ENCODE results near the gene CASP6.

CASP6 gene

DNA sequence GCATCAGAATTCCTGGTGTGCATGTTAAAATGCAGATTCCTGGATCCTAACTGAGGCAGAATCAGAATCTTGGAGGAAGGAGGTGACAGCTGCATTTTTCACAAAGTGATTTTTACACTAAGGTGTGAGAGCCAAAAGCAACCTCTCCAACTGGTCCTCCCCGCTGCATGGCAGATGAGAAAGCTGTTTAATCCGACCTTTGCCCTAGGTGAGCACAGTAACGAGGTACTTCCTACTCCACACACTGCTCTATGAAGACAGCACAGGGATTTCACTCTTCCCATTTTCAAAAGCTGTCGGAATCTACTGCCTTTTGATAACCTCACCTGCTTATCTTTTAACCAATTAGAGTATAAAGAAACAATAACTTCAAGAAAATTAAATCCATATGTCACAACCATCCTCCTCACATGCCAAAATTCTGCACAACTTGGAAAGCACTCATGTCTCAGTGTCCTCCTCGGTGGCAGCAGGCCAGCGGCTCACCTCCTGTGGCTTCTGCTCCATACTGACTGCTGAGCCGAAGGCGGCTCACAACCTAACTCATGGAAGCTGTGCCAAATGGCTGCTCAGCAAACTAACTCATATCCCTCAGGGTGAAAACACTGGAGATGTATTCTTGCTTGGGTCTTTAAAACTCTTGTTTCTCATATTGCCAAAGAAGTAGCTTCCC, 3.6 kb downstream of the CASP6 start:
- Histone ChIP-seq H3K9ac (ENCODE audit: low read length) (no peak overlapping the region), H3K56ac (ENCODE audit: low read length) (no peak overlapping the region), H3K4ac (ENCODE audit: low read depth, low read length) (no peak overlapping the region), H3K79me2 (ENCODE audit: control insufficient read depth, insufficient read depth, low read length) (no peaks in the 10 kb centered on the region), H2BK15ac (replicated peaks; ENCODE audit: low read depth) (no peak overlapping the region), H3K36me3 (ENCODE audit: control insufficient read depth, insufficient read depth, low read length) (no peaks in the 10 kb centered on the region), H3K4me3 (ENCODE audit: low read length) (no peak overlapping the region), H3K4me1 (ENCODE audit: control insufficient read depth, low read depth, low read length) (no peaks in the 10 kb centered on the region), H3K4me2 (ENCODE audit: low read length) (no peak overlapping the region), H3K79me1 (ENCODE audit: low read length) (peaks cover 4% of the 10 kb centered on the region), H3K18ac (ENCODE audit: low read length) (no peak overlapping the region), H2AK5ac (ENCODE audit: low read length) (no peak overlapping the region), H3K27me3 (ENCODE audit: insufficient read depth, low read length, poor library complexity) (no peaks in the 10 kb centered on the region), H2BK120ac (ENCODE audit: low read depth, low read length) (no peak overlapping the region), H3K27ac (ENCODE audit: low read depth, low read length) (no peak overlapping the region), H3K23ac (ENCODE audit: low read length) (no peak overlapping the region), H4K8ac (ENCODE audit: low read depth, low read length) (no peak overlapping the region), H4K5ac (ENCODE audit: low read length) (no peak overlapping the region), H2BK5ac (ENCODE audit: low read length) (no peak overlapping the region)
- WGBS (ENCODE audit: extremely low coverage, insufficient coverage, low lambda C conversion rate): no CpG with 5 or more reads among the region's 8 CpGs
- peak; percentile 19 for DNase-seq

DNA sequence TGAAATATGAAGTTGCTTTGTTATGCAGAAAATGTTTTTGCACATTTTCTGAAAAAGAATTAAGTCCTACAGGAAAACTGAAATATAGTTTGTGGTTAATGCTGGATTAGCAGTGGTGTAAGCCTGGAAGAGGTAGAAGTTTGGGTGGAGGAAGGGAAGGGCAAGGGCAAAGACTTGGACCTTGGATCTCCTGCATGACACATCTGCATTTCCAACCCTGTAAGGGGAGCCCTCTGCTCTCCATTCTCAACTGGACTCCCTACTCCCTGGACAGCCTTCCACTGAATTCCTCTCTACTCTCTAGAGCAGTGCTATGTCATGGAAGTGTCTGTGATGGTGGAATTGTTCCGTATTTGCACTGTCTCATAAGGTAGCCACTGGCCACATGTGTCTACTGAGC, 4.6 kb downstream of the CASP6 start:
- no peaks in the 10 kb centered on the region for H3K27me3 ChIP-seq (ENCODE audit: insufficient read depth, low read length, poor library complexity)
- H3K4ac ChIP-seq (ENCODE audit: low read depth, low read length): no peak overlapping the region
- no peaks in the 10 kb centered on the region for H3K36me3 ChIP-seq (ENCODE audit: control insufficient read depth, insufficient read depth, low read length)
- H3K18ac ChIP-seq (ENCODE audit: low read length): no peak overlapping the region
- H3K23ac ChIP-seq (ENCODE audit: low read length): no peak overlapping the region
- no peak overlapping the region for H2AK5ac ChIP-seq (ENCODE audit: low read length)
- no peaks in the 10 kb centered on the region for H3K4me1 ChIP-seq (ENCODE audit: control insufficient read depth, low read depth, low read length)
- no peak overlapping the region for H3K56ac ChIP-seq (ENCODE audit: low read length)
- H3K4me3 ChIP-seq (ENCODE audit: low read length): no peak overlapping the region
- H3K27ac ChIP-seq (ENCODE audit: low read depth, low read length): no peak overlapping the region
- peaks cover 4% of the 10 kb centered on the region for H3K79me1 ChIP-seq (ENCODE audit: low read length)
- no peak overlapping the region for H2BK15ac ChIP-seq (replicated peaks; ENCODE audit: low read depth)
- no peak overlapping the region for H4K8ac ChIP-seq (ENCODE audit: low read depth, low read length)
- H4K5ac ChIP-seq (ENCODE audit: low read length): no peak overlapping the region
- WGBS (ENCODE audit: extremely low coverage, insufficient coverage, low lambda C conversion rate): no CpG with 5 or more reads among the region's 1 CpG
- no peak overlapping the region for H2BK120ac ChIP-seq (ENCODE audit: low read depth, low read length)
- H2BK5ac ChIP-seq (ENCODE audit: low read length): no peak overlapping the region
- no peak for DNase-seq
- no peak overlapping the region for H3K9ac ChIP-seq (ENCODE audit: low read length)
- H3K79me2 ChIP-seq (ENCODE audit: control insufficient read depth, insufficient read depth, low read length): no peaks in the 10 kb centered on the region
- no peak overlapping the region for H3K4me2 ChIP-seq (ENCODE audit: low read length)

DNA sequence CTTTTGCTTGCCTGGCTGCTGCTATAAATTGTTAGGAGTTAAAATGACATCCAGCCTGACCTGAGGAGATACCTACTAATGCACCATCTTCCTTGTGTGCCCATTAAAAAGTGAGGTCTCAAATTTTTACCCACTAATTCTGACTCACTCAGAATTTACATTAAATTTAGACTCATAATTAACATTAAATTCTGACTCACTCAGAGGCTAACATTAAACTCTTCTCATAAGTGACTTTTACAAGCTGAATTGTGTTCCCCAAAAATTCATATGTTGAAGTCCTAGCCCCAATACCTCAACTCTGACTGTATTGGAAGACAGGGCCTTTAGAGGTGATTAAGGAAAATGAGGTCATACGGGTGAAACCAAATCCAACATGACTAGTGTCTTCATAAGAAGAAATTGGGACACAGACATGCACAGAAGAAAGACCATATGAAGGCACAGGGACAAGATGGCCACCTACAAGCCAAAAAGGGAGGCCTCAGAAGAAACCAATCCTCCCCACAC, 11.8 kb downstream of the CASP6 start:
- DNase-seq: no peak
- H3K18ac ChIP-seq (ENCODE audit: low read length): no peak overlapping the region
- H3K4me2 ChIP-seq (ENCODE audit: low read length): no peak overlapping the region
- no peak overlapping the region for H4K8ac ChIP-seq (ENCODE audit: low read depth, low read length)
- H3K56ac ChIP-seq (ENCODE audit: low read length): no peak overlapping the region
- H3K27me3 ChIP-seq (ENCODE audit: insufficient read depth, low read length, poor library complexity): no peaks in the 10 kb centered on the region
- no peak overlapping the region for H2AK5ac ChIP-seq (ENCODE audit: low read length)
- WGBS (ENCODE audit: extremely low coverage, insufficient coverage, low lambda C conversion rate): no CpG with 5 or more reads among the region's 1 CpG
- H3K27ac ChIP-seq (ENCODE audit: low read depth, low read length): no peak overlapping the region
- peaks cover 3% of the 10 kb centered on the region for H3K36me3 ChIP-seq (ENCODE audit: control insufficient read depth, insufficient read depth, low read length)
- no peak overlapping the region for H3K9ac ChIP-seq (ENCODE audit: low read length)
- no peak overlapping the region for H3K4ac ChIP-seq (ENCODE audit: low read depth, low read length)
- no peak overlapping the region for H3K4me3 ChIP-seq (ENCODE audit: low read length)
- no peaks in the 10 kb centered on the region for H3K4me1 ChIP-seq (ENCODE audit: control insufficient read depth, low read depth, low read length)
- no peak overlapping the region for H3K23ac ChIP-seq (ENCODE audit: low read length)
- no peaks in the 10 kb centered on the region for H3K79me2 ChIP-seq (ENCODE audit: control insufficient read depth, insufficient read depth, low read length)
- no peak overlapping the region for H2BK5ac ChIP-seq (ENCODE audit: low read length)
- no peak overlapping the region for H4K5ac ChIP-seq (ENCODE audit: low read length)
- no peak overlapping the region for H2BK120ac ChIP-seq (ENCODE audit: low read depth, low read length)
- H3K79me1 ChIP-seq (ENCODE audit: low read length): no peaks in the 10 kb centered on the region
- no peak overlapping the region for H2BK15ac ChIP-seq (replicated peaks; ENCODE audit: low read depth)

DNA sequence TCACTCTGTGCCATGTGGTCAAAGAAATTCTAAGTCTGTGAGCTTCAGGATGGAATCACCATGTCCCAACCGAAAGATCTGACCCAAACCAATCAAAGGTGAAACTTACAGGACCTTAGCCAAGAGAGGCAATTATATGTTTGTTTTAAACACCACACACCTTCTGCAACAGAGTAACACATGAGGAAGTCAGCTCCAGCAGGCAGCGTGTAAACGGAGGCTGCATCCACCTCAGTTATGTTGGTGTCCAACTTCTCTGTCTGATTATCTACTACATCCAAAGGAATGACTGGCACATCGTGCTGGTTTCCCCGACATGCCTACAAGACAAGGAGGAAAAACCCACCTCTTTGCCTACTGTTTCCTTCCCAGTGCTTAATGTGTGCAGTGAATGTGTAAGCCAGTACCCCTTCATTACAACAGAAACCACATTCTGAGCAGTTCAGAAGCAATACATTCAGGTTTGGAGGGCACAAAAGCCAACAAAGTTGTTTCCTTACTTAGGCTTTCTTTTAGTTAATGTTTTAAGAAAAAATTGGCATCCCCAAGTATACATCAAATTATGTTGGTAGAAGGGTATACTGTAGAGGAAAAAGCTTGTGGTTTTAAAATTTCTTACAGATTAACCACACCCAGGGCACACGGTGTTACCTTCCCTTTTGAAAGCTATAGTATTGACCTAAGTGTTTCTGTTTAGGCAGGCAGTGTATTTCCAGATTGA, 12.4 kb downstream of the CASP6 start:
- Histone ChIP-seq H3K27ac (ENCODE audit: low read depth, low read length) (no peak overlapping the region), H3K36me3 (ENCODE audit: control insufficient read depth, insufficient read depth, low read length) (peaks cover 3% of the 10 kb centered on the region), H3K27me3 (ENCODE audit: insufficient read depth, low read length, poor library complexity) (no peaks in the 10 kb centered on the region), H3K79me2 (ENCODE audit: control insufficient read depth, insufficient read depth, low read length) (no peaks in the 10 kb centered on the region), H3K4ac (ENCODE audit: low read depth, low read length) (no peak overlapping the region), H3K4me2 (ENCODE audit: low read length) (no peak overlapping the region), H3K4me1 (ENCODE audit: control insufficient read depth, low read depth, low read length) (no peaks in the 10 kb centered on the region), H4K8ac (ENCODE audit: low read depth, low read length) (no peak overlapping the region), H3K79me1 (ENCODE audit: low read length) (no peaks in the 10 kb centered on the region), H2BK15ac (replicated peaks; ENCODE audit: low read depth) (no peak overlapping the region), H3K9ac (ENCODE audit: low read length) (no peak overlapping the region), H3K56ac (ENCODE audit: low read length) (no peak overlapping the region), H2BK120ac (ENCODE audit: low read depth, low read length) (no peak overlapping the region), H2AK5ac (ENCODE audit: low read length) (no peak overlapping the region), H3K23ac (ENCODE audit: low read length) (no peak overlapping the region), H3K18ac (ENCODE audit: low read length) (no peak overlapping the region), H4K5ac (ENCODE audit: low read length) (no peak overlapping the region), H3K4me3 (ENCODE audit: low read length) (no peak overlapping the region), H2BK5ac (ENCODE audit: low read length) (no peak overlapping the region)
- no peak for DNase-seq
- WGBS (ENCODE audit: extremely low coverage, insufficient coverage, low lambda C conversion rate): no CpG with 5 or more reads among the region's 6 CpGs

DNA sequence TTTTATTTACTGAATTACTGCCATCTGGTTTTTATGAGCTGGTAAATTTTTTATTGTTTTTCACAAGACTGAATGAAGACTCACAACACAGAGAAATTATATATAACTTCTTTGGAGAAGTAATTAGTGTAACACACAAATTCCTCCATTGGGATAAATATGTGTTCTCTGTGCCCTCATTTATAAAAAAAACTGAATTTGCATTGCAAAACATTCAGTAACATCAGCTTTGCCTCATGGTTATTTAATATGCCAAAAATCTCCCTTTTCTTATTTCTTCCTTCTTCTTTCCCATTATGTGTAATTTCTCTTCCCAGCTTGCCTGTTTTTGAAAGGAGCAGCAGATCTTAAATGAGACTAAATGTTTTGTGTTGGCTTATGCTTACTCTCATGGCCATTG, 18.5 kb downstream of the CASP6 start:
- Histone ChIP-seq H3K27me3 (ENCODE audit: insufficient read depth, low read length, poor library complexity) (no peaks in the 10 kb centered on the region), H3K4me3 (ENCODE audit: low read length) (no peak overlapping the region), H3K56ac (ENCODE audit: low read length) (no peak overlapping the region), H2AK5ac (ENCODE audit: low read length) (no peak overlapping the region), H3K4ac (ENCODE audit: low read depth, low read length) (no peak overlapping the region), H4K8ac (ENCODE audit: low read depth, low read length) (no peak overlapping the region), H2BK5ac (ENCODE audit: low read length) (no peak overlapping the region), H3K79me2 (ENCODE audit: control insufficient read depth, insufficient read depth, low read length) (no peaks in the 10 kb centered on the region), H3K23ac (ENCODE audit: low read length) (no peak overlapping the region), H3K9ac (ENCODE audit: low read length) (no peak overlapping the region), H2BK15ac (replicated peaks; ENCODE audit: low read depth) (no peak overlapping the region), H3K79me1 (ENCODE audit: low read length) (no peaks in the 10 kb centered on the region), H3K4me2 (ENCODE audit: low read length) (no peak overlapping the region), H4K5ac (ENCODE audit: low read length) (no peak overlapping the region), H2BK120ac (ENCODE audit: low read depth, low read length) (no peak overlapping the region), H3K27ac (ENCODE audit: low read depth, low read length) (no peak overlapping the region), H3K4me1 (ENCODE audit: control insufficient read depth, low read depth, low read length) (peaks cover 2% of the 10 kb centered on the region), H3K36me3 (ENCODE audit: control insufficient read depth, insufficient read depth, low read length) (no peaks in the 10 kb centered on the region), H3K18ac (ENCODE audit: low read length) (no peak overlapping the region)
- no peak for DNase-seq

All from mesendoderm (in vitro differentiated cells).